ENCODE data around the gene WAS. TPM values are rescaled to one million over a fixed set of nuclear protein-coding genes. Genes with fewer than 3 reads are reported as not detected.

The WAS gene
- total RNA-seq (2021) (0.79 to 1.6 TPM (median 0.96 TPM) in 3 replicates), Bru-seq, nascent RNA (percentile 8 among the genes with signal in this experiment)
- long read RNA-seq, experiment 1 = 0 reads
- long read RNA-seq, experiment 2 = 0 reads
- long read RNA-seq, experiment 3 = 0 reads

DNA sequence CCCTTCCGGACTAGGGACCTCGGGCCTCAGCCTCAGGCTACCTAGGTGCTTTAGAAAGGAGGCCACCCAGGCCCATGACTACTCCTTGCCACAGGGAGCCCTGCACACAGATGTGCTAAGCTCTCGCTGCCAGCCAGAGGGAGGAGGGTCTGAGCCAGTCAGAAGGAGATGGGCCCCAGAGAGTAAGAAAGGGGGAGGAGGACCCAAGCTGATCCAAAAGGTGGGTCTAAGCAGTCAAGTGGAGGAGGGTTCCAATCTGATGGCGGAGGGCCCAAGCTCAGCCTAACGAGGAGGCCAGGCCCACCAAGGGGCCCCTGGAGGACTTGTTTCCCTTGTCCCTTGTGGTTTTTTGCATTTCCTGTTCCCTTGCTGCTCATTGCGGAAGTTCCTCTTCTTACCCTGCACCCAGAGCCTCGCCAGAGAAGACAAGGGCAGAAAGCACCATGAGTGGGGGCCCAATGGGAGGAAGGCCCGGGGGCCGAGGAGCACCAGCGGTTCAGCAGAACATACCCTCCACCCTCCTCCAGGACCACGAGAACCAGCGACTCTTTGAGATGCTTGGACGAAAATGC, at the start of gene WAS:
WAS (plus strand) TSS at position 389 of the 572 bp plus-strand sequence; CDS start at position 444, 55 bp downstream.
- peaks cover 5% of the 10 kb centered on the region; the same call in 1 of the 2 replicates for H3K4me1 Mint-ChIP-seq
- ATAC-seq = no peak
- ChIA-PET CTCF (interaction anchor here (1.3 kb wide), 1 partner anchor 12 kb away, joined by 3 read pairs; no protein-coding TSS in a partner anchor), POLR2A (no interaction called here)
- no peak for DNase-seq (ENCODE audit: low spot score)
- no peak within 1 kb of the TSS for H3K27ac Mint-ChIP-seq
- TF ChIP-seq ZNF138 (CRISPR knock-in tag; conservative IDR thresholded peaks at IDR 0.05) (no peak), NFYB (CRISPR knock-in tag; conservative IDR thresholded peaks at IDR 0.05; ENCODE audit: low read depth) (no peak), ZBTB21 (CRISPR knock-in tag; IDR thresholded peaks at IDR 0.05; ENCODE audit: borderline replicate concordance) (no peak), ESRRA (CRISPR knock-in tag; IDR thresholded peaks at IDR 0.05; ENCODE audit: borderline replicate concordance) (no peak), NFE2L1 (CRISPR knock-in tag; IDR thresholded peaks at IDR 0.05) (no peak), ZNF121 (CRISPR knock-in tag; IDR thresholded peaks at IDR 0.05) (no peak), ATF1 (CRISPR knock-in tag; IDR thresholded peaks at IDR 0.05) (no peak), GABPB1 (CRISPR knock-in tag; IDR thresholded peaks at IDR 0.05) (no peak), SP1 (CRISPR knock-in tag; conservative IDR thresholded peaks at IDR 0.05) (no peak), IRF2 (CRISPR knock-in tag; IDR thresholded peaks at IDR 0.05; ENCODE audit: borderline replicate concordance, low read depth) (no peak), RELA (CRISPR knock-in tag; IDR thresholded peaks at IDR 0.05; ENCODE audit: borderline replicate concordance) (no peak), JUN (CRISPR knock-in tag; IDR thresholded peaks at IDR 0.05) (no peak), JAZF1 (CRISPR knock-in tag; IDR thresholded peaks at IDR 0.05) (no peak)
- TF ChIP-seq, protein P1, sequence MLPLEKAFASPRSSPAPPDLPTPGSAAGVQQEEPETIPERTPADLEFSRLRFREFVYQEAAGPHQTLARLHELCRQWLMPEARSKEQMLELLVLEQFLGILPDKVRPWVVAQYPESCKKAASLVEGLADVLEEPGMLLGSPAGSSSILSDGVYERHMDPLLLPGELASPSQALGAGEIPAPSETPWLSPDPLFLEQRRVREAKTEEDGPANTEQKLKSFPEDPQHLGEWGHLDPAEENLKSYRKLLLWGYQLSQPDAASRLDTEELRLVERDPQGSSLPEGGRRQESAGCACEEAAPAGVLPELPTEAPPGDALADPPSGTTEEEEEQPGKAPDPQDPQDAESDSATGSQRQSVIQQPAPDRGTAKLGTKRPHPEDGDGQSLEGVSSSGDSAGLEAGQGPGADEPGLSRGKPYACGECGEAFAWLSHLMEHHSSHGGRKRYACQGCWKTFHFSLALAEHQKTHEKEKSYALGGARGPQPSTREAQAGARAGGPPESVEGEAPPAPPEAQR (CRISPR knock-in tag; IDR thresholded peaks at IDR 0.05) = no peak
- H3K9me3 Mint-ChIP-seq = no peaks in the 10 kb centered on the region
- no peak within 1 kb of the TSS for H3K4me3 Mint-ChIP-seq
- peaks cover 10% of the 10 kb centered on the region for H3K27me3 Mint-ChIP-seq (ENCODE audit: low read depth)
- H3K36me3 Mint-ChIP-seq = no peaks in the 10 kb centered on the region

DNA sequence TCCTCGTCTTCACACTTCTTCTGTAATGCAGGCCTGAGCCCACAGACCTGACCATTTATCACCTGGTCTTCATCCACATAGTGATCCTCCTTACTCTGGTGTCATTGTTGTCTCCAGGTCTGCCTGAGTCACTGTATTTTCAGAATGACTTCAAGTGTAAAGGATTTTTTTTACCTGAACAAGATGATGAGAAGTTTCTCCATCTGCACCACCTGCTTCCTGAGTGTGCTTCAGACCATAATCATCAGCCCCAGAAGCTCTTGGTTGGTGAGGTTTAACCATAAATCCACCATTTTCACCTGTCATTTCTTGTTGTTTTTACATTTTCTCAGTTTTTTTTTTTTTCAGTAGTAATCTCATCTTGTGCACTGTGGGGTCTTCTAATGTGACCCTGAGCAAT, 47.3 kb upstream of the WAS start:
- CTCF ChIA-PET = no interaction called here
- ATAC-seq (no peak), DNase-seq (ENCODE audit: low spot score) (no peak)
- Mint-ChIP-seq H3K27me3 (ENCODE audit: low read depth) (no peaks in the 10 kb centered on the region), H3K36me3 (no peaks in the 10 kb centered on the region), H3K4me1 (no peaks in the 10 kb centered on the region), H3K9me3 (peaks cover 3% of the 10 kb centered on the region), H3K27ac (no peak overlapping the region), H3K4me3 (no peak overlapping the region)
- POLR2A ChIA-PET = no interaction called here
- TF ChIP-seq CREB1 (CRISPR knock-in tag; IDR thresholded peaks at IDR 0.05) = no peak
- TF ChIP-seq, protein P2, sequence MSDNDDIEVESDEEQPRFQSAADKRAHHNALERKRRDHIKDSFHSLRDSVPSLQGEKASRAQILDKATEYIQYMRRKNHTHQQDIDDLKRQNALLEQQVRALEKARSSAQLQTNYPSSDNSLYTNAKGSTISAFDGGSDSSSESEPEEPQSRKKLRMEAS (CRISPR knock-in tag; IDR thresholded peaks at IDR 0.05) = no peak

DNA sequence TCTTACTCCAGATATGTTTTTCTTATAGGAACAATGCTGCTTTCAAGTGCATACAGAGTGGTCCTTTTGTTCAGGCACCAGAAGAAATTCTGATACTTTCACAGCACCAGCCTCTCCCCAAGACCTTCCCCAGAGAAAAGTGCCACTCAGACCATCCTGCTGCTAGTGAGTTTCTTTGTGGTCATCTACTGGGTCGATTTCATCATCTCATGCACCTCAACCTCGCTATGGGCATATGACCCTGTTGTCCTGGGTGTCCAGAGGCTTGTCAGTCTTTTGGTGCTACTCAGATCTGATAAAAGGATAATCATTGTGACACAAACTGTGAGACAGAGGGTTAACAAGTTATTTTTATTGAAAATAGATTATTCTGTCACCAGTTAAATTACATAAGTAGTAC, 46.8 kb upstream of the WAS start:
- H3K4me1 Mint-ChIP-seq = no peaks in the 10 kb centered on the region

DNA sequence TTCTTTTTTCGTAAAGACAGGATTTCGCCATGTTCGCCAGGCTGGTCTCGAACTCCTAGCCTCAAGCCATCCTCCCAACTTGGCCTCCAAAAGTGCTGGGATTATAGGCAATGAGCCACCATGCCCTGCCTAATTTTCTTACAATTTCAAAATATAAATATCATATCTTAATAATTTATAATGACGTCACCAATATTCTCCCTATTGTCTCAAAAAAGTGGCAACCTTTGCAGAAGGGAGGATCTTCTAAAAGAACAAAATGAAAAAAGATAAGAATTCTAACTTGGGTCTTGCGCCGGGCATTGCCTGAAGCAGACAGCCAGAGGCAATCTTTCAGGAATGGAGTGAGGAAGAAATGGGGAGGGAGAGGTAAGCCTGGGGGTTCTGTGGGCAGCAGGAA, 37.9 kb upstream of the WAS start:
- Mint-ChIP-seq H3K9me3 (no peaks in the 10 kb centered on the region), H3K27ac (no peak overlapping the region), H3K4me1 (peaks cover 12% of the 10 kb centered on the region), H3K36me3 (no peaks in the 10 kb centered on the region), H3K27me3 (ENCODE audit: low read depth) (peaks cover 18% of the 10 kb centered on the region), H3K4me3 (no peak overlapping the region)
- no peak for ATAC-seq
- DNase-seq (ENCODE audit: low spot score) = no peak
- CTCF ChIA-PET = no interaction called here
- POLR2A ChIA-PET = no interaction called here
- TF ChIP-seq ATF1 (CRISPR knock-in tag; IDR thresholded peaks at IDR 0.05) (no peak), MXD4 (CRISPR knock-in tag; IDR thresholded peaks at IDR 0.05; ENCODE audit: borderline replicate concordance) (no peak)

More for the DNA sequence above, 46.8 kb upstream of the WAS start:
- DNase-seq (ENCODE audit: low spot score) = no peak
- Mint-ChIP-seq H3K27me3 (ENCODE audit: low read depth) (no peaks in the 10 kb centered on the region), H3K4me3 (no peak overlapping the region), H3K27ac (no peak overlapping the region), H3K9me3 (peaks cover 3% of the 10 kb centered on the region), H3K36me3 (no peaks in the 10 kb centered on the region)
- ATAC-seq = no peak
- no peak for TF ChIP-seq FOXP1 (CRISPR knock-in tag; IDR thresholded peaks at IDR 0.05; ENCODE audit: borderline replicate concordance)
- TF ChIP-seq GABPB1 (CRISPR knock-in tag; IDR thresholded peaks at IDR 0.05) = peak; percentile 80
- POLR2A ChIA-PET = no interaction called here
- CTCF ChIA-PET = no interaction called here

Measured in WTC11 (cell line).